ENCODE measurements around the gene IAH1.

- no peak for TF ChIP-seq CTCF (conservative IDR thresholded peaks at IDR 0.05 in 1 of 2, IDR thresholded peaks at IDR 0.05 in 1 of 2; ENCODE audit: low read depth in 1 of 2, low read length in 2 of 2)
- no peak for TF ChIP-seq EZH2 (IDR thresholded peaks at IDR 0.05; ENCODE audit: low read length, missing control alignments)
Observed at GRCh38 chr2:9465170-9465569, 9.2 kb upstream of the IAH1 start.
